Osteocyte (in vitro differentiated cells): Measurements from ENCODE around the gene APOBEC3C. TPM values are rescaled to one million over a fixed set of nuclear protein-coding genes. Genes with fewer than 3 reads are reported as not detected.

Source experiments
- DNase-seq: peaks from one replicate; pipeline ENCODE4 v3.0.0; 2021; ENCODE audit warnings: mixed read lengths; ENCODE audit not compliant: unreplicated experiment; ENCODE audit errors: extremely low spot score
- H3K27ac Mint-ChIP-seq: one replicate; pipeline ENCODE4 v1.8.0; 2021; ENCODE audit warnings: mild to moderate bottlenecking, mixed read lengths; ENCODE audit not compliant: unreplicated experiment
- H3K27me3 Mint-ChIP-seq: one replicate; pipeline ENCODE4 v1.8.0; 2021; ENCODE audit warnings: mixed read lengths; ENCODE audit not compliant: unreplicated experiment
- H3K36me3 Mint-ChIP-seq: one replicate; pipeline ENCODE4 v1.8.0; 2021; ENCODE audit warnings: mixed read lengths; ENCODE audit not compliant: unreplicated experiment
- H3K4me1 Mint-ChIP-seq: one replicate; pipeline ENCODE4 v1.8.0; 2021; ENCODE audit warnings: mixed read lengths; ENCODE audit not compliant: unreplicated experiment
- H3K4me3 Mint-ChIP-seq: one replicate; pipeline ENCODE4 v1.8.0; 2021; ENCODE audit warnings: mild to moderate bottlenecking, moderate library complexity, mixed read lengths; ENCODE audit not compliant: unreplicated experiment
- H3K9me3 Mint-ChIP-seq: one replicate; pipeline ENCODE4 v1.8.0; 2021; ENCODE audit warnings: mixed read lengths; ENCODE audit not compliant: unreplicated experiment
- total RNA-seq: library from RNA; stranded (reverse); gene quantifications from 2 replicates; pipeline ENCODE4 v1.2.1, GENCODE V29; 2021
- TF ChIP-seq, protein P1 (sequence below): fragments of 200-600 bp; sonication (generic); IDR thresholded peaks from 2 replicates; pipeline ENCODE4 v1.5.0; 2021; ENCODE audit warnings: antibody characterized with exemption, mild to moderate bottlenecking, moderate library complexity

The APOBEC3C gene
- total RNA-seq, 1 donor from 2014 or later: 30.7 TPM

DNA sequence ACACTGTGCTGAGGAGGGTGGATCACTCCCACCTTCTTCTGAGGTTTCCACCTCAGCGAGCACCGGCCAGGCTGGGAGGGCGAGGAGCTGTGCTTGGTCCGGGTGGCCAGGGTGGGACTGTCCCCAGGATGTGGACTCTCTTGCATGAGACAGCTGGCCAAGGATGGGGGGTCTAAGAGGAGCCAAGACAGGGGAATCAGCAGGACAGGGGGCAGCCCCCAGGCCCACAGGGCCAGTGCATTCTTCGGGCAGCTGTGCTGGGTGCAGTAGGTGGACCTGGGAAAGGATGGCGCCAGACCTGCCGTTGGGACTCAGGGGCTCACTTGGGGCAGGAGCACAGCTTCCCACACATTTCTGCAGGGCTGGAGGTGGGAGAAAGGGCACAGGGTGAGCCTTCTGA, 47.1 kb upstream of the APOBEC3C start:
- H3K27ac Mint-ChIP-seq: no peak overlapping the region
- H3K4me3 Mint-ChIP-seq: no peak overlapping the region
- no peak for DNase-seq
- H3K4me1 Mint-ChIP-seq: no peaks in the 10 kb centered on the region
- TF ChIP-seq, protein P1, sequence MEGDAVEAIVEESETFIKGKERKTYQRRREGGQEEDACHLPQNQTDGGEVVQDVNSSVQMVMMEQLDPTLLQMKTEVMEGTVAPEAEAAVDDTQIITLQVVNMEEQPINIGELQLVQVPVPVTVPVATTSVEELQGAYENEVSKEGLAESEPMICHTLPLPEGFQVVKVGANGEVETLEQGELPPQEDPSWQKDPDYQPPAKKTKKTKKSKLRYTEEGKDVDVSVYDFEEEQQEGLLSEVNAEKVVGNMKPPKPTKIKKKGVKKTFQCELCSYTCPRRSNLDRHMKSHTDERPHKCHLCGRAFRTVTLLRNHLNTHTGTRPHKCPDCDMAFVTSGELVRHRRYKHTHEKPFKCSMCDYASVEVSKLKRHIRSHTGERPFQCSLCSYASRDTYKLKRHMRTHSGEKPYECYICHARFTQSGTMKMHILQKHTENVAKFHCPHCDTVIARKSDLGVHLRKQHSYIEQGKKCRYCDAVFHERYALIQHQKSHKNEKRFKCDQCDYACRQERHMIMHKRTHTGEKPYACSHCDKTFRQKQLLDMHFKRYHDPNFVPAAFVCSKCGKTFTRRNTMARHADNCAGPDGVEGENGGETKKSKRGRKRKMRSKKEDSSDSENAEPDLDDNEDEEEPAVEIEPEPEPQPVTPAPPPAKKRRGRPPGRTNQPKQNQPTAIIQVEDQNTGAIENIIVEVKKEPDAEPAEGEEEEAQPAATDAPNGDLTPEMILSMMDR: no peak
- H3K36me3 Mint-ChIP-seq: no peaks in the 10 kb centered on the region
- H3K9me3 Mint-ChIP-seq: no peaks in the 10 kb centered on the region
- H3K27me3 Mint-ChIP-seq: peaks cover 43% of the 10 kb centered on the region

DNA sequence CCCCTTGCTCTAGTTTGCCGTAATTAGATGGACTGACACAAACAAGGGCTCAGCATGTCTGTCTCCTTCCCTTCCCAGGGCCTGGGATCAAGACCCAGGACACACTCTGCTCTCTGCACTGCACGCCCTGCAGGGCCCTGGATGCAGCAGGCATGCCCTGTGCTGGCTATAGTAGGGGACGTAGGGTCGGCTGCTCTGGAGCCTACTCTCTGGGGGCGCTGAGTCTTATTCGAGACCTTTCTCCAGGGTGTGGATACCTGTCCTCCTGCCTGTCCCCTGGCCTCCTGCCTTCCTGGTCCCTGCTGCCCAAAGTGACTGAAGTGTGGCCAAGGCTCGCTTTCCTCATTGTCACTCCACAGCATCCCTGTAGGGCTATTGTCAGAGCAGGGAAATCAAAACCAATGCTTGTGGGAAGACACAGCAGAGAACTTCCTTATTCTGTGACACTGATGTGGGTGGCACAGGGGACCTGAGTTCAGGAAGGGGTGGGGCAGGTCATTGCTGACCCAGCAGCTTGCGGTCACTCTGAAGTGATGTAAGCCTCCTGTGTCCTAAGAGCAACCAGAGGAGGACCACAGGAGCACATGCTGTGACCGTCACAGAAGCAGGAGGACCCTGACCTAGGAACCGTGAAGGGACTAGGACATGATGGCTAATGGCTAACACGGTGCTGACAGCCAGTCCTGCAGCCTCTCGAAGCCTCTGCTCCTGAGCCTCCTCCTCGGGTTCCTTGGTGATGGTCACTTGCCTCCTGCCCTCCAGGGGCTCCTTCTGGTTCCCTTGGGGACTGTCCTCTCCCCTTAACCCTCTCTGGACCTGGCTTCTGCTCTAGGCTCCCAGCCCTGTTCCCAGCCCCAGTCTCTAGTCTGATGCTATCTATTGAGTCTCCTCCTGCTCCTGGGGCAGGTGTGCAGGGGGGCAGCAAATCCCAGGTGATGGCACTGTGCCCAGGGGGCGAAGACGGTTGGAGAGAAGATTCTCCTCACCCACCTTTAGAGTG, 46.3 kb upstream of the APOBEC3C start:
- H3K9me3 Mint-ChIP-seq: no peaks in the 10 kb centered on the region
- no peak overlapping the region for H3K27ac Mint-ChIP-seq
- H3K4me1 Mint-ChIP-seq: no peaks in the 10 kb centered on the region
- no peaks in the 10 kb centered on the region for H3K36me3 Mint-ChIP-seq
- no peak overlapping the region for H3K4me3 Mint-ChIP-seq
- no peak for DNase-seq
- TF ChIP-seq, protein P1: no peak
- H3K27me3 Mint-ChIP-seq: peaks cover 46% of the 10 kb centered on the region

DNA sequence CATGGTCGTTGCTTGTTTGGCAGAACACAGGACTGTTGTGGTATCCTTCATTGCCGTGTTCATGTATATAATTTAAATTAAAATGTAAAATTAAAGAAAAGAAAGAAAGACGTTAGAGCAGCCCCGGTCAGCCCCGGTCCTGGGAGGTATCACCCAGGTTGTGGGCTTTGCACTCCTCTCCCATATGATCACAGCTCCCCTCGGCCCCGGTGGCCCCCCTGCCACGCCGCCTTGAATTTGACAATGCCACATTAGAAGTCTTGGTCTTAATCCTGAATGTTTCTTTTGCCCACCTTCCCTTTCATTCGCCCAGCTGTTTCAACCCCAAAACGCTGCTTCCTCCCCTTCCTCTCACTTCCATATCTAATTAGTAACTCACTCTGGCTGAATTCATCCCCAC, 45.3 kb upstream of the APOBEC3C start:
- Mint-ChIP-seq H3K4me3 (no peak overlapping the region), H3K27me3 (peaks cover 46% of the 10 kb centered on the region), H3K27ac (no peak overlapping the region)

GRCh38 chr22:38970551-38970950, 43.5 kb upstream of the APOBEC3C start:
- no peaks in the 10 kb centered on the region for H3K36me3 Mint-ChIP-seq
- H3K27me3 Mint-ChIP-seq: peaks cover 37% of the 10 kb centered on the region
- no peak overlapping the region for H3K4me3 Mint-ChIP-seq
- no peak for DNase-seq
- no peak overlapping the region for H3K27ac Mint-ChIP-seq
- no peaks in the 10 kb centered on the region for H3K9me3 Mint-ChIP-seq
- TF ChIP-seq, protein P1: no peak
- no peaks in the 10 kb centered on the region for H3K4me1 Mint-ChIP-seq

More for the DNA sequence above, 45.3 kb upstream of the APOBEC3C start:
- H3K9me3 Mint-ChIP-seq: no peaks in the 10 kb centered on the region
- no peak for DNase-seq
- TF ChIP-seq, protein P1: no peak
- H3K4me1 Mint-ChIP-seq: no peaks in the 10 kb centered on the region
- H3K36me3 Mint-ChIP-seq: no peaks in the 10 kb centered on the region

DNA sequence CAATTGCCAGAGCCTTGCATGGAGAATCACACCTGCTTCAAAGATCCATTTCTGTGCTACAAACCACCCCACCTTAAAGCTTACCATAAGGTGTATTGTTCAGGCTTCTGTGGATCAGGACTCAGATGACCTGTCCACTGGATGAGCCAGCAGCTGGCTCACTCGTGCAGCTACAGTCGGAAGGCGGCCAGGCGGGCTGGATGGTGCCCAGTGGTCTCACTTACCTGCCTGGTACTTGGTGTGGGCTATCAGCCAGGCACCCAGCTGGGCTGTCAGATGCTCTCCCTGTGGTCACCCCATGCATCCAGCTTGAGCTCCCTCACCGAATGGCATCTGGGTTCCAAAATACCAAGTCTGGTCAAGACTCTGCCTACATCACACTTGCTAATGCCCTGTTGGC, 42.9 kb upstream of the APOBEC3C start:
- peaks cover 35% of the 10 kb centered on the region for H3K27me3 Mint-ChIP-seq
- no peaks in the 10 kb centered on the region for H3K36me3 Mint-ChIP-seq
- H3K4me1 Mint-ChIP-seq: no peaks in the 10 kb centered on the region
- no peak overlapping the region for H3K27ac Mint-ChIP-seq
- H3K9me3 Mint-ChIP-seq: no peaks in the 10 kb centered on the region
- TF ChIP-seq, protein P1: no peak
- H3K4me3 Mint-ChIP-seq: no peak overlapping the region
- DNase-seq: no peak
